Spleen (tissue), 7 donors: Measurements from ENCODE around the gene CCDC7.

Source experiments
- CTCF ChIP-seq, 11 experiments: fragments of 200-600 bp in 7 of 11; fragments of 450-650 bp in 4 of 11; sonication (generic) in 4 of 11; IDR thresholded peaks in 8 of 11; conservative IDR thresholded peaks in 3 of 11; 1 replicate in 7 of 11; 2 replicates in 4 of 11; pipeline versions ENCODE4 v1.4.0 to v1.8.0; 2016 to 2021; ENCODE audit warnings: antibody characterized with exemption in 11 of 11, inconsistent platforms in 4 of 11, mild to moderate bottlenecking in 1 of 11
- POLR2A ChIP-seq, 3 donors: fragments of 450-650 bp; IDR thresholded peaks; one replicate each; pipeline ENCODE4 v1.5.1; 2017; ENCODE audit warnings: antibody characterized with exemption in 3 of 3, mild to moderate bottlenecking in 1 of 3
- POLR2AphosphoS5 ChIP-seq, 3 donors: sonication (generic); formaldehyde crosslinking; IDR thresholded peaks; one replicate each; pipeline ENCODE4 v1.5.1; 2017; ENCODE audit warnings: antibody characterized with exemption in 3 of 3
- donor health status: DM: no; HTN: no; CAD: no; lungs with moderate emphysema.
- donor health status: DM: no; HTN: no; CAD: no.
- donor health status: DM: no; HTN: no; CAD: no.

- TF ChIP-seq CTCF (IDR thresholded peaks at IDR 0.05 in 8 of 11, conservative IDR thresholded peaks at IDR 0.05 in 3 of 11) (no peak), POLR2AphosphoS5 (IDR thresholded peaks at IDR 0.05) (no peak), POLR2A (IDR thresholded peaks at IDR 0.05) (no peak)
Observed at GRCh38 chr10:32402499-32402898, 43.4 kb upstream of the CCDC7 start.
